HG02763 (cell line): ENCODE data around the gene LTF.

Source experiments
- ATAC-seq: cut with Tn5 transposase; IDR thresholded peaks from one replicate; pipeline ENCODE4 v1.9.1; 2021; ENCODE audit warnings: mild to moderate bottlenecking, moderate library complexity; ENCODE audit not compliant: unreplicated experiment

LTF gene

GRCh38 chr3:46491089-46492070, 26.7 kb upstream of the LTF start:
- ATAC-seq = no peak

GRCh38 chr3:46490338-46491084, 25.8 kb upstream of the LTF start:
- no peak for ATAC-seq

- no peak for ATAC-seq
These were observed 25.2 kb upstream of the LTF start for GRCh38 chr3:46489875-46490274.

- ATAC-seq = no peak
These were observed 24.7 kb upstream of the LTF start for GRCh38 chr3:46489381-46489780.

GRCh38 chr3:46488735-46489361, 24.1 kb upstream of the LTF start:
- peak; percentile 80 for ATAC-seq

- no peak for ATAC-seq
These were observed 21.1 kb upstream of the LTF start for GRCh38 chr3:46485779-46486175.

GRCh38 chr3:46484911-46485778, 20.4 kb upstream of the LTF start:
- ATAC-seq = no peak

GRCh38 chr3:46484388-46484787, 19.7 kb upstream of the LTF start:
- no peak for ATAC-seq

GRCh38 chr3:46483825-46484224, 19.1 kb upstream of the LTF start:
- ATAC-seq = no peak

GRCh38 chr3:46482632-46483350, 18.1 kb upstream of the LTF start:
- ATAC-seq = no peak

- no peak for ATAC-seq
These were observed 16.9 kb upstream of the LTF start for GRCh38 chr3:46481636-46482035.

GRCh38 chr3:46480491-46481195, 15.9 kb upstream of the LTF start:
- ATAC-seq = no peak

- no peak for ATAC-seq
These were observed 15.0 kb upstream of the LTF start for GRCh38 chr3:46479696-46480095.

- ATAC-seq = no peak
These were observed 14.3 kb upstream of the LTF start for GRCh38 chr3:46479021-46479420.

GRCh38 chr3:46478341-46478740, 13.6 kb upstream of the LTF start:
- no peak for ATAC-seq

- ATAC-seq = no peak
These were observed 13.1 kb upstream of the LTF start for GRCh38 chr3:46477756-46478155.

GRCh38 chr3:46477145-46477544, 12.4 kb upstream of the LTF start:
- no peak for ATAC-seq

- no peak for ATAC-seq
These were observed 8.0 kb upstream of the LTF start for GRCh38 chr3:46472736-46473135.

GRCh38 chr3:46471371-46471914, 6.7 kb upstream of the LTF start:
- no peak for ATAC-seq
